ENCODE data around the gene TBC1D10B.

DNA sequence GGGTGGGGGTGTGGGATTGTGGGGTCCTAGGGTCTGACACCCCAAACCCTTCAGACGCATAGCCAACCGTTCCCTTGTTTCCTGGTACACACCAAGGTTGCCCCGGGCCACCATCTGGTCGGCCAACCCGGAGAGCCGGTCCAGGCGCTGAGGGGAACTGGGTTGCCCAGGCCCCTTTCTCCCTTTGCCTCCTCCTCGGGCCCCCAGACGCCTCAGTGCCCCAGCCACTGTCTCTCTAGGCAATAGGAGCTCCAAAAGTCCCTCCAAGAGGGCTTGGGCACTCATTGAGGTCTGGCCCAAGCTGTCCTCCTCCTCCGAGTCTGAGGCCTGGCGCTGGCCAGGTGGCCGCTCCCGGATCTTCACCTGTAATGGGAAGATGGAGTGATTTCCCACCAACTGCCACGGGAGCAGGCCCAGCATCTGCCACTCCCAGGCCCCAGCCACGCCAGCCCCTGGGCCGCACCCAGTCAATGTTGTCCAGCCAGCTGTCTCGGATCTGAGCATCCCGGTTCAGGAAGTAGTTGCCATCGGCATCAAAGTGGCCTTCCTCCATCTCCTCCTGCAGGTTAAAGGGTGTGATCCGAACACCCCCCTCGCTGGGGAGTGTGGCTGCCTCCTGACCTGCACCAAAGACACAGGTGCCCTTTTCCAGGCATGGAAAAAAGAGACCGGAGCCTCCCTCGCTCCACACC lies 16.7 kb downstream of the TBC1D10B start:
- TF ChIP-seq JUND (IDR thresholded peaks at IDR 0.05) (no peak), POLR2A (IDR thresholded peaks at IDR 0.05; ENCODE audit: borderline replicate concordance, extremely low read depth, insufficient read depth, insufficient read length) (no peak), EZH2 (IDR thresholded peaks at IDR 0.05) (no peak)
- TF ChIP-seq, protein P1, sequence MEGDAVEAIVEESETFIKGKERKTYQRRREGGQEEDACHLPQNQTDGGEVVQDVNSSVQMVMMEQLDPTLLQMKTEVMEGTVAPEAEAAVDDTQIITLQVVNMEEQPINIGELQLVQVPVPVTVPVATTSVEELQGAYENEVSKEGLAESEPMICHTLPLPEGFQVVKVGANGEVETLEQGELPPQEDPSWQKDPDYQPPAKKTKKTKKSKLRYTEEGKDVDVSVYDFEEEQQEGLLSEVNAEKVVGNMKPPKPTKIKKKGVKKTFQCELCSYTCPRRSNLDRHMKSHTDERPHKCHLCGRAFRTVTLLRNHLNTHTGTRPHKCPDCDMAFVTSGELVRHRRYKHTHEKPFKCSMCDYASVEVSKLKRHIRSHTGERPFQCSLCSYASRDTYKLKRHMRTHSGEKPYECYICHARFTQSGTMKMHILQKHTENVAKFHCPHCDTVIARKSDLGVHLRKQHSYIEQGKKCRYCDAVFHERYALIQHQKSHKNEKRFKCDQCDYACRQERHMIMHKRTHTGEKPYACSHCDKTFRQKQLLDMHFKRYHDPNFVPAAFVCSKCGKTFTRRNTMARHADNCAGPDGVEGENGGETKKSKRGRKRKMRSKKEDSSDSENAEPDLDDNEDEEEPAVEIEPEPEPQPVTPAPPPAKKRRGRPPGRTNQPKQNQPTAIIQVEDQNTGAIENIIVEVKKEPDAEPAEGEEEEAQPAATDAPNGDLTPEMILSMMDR (IDR thresholded peaks at IDR 0.05 in 2 of 3, conservative IDR thresholded peaks at IDR 0.05 in 1 of 3; ENCODE audit: borderline replicate concordance in 1 of 3, insufficient read depth in 1 of 3, low read depth in 2 of 3, low read length in 2 of 3), result no peak
